ENCODE data around the gene TNIK.
"Not testable (repeated sequence)": the region's sequence is repeated elsewhere in the genome, so short reads cannot be mapped to it uniquely, and the experiment has no call there.

The TNIK gene

DNA sequence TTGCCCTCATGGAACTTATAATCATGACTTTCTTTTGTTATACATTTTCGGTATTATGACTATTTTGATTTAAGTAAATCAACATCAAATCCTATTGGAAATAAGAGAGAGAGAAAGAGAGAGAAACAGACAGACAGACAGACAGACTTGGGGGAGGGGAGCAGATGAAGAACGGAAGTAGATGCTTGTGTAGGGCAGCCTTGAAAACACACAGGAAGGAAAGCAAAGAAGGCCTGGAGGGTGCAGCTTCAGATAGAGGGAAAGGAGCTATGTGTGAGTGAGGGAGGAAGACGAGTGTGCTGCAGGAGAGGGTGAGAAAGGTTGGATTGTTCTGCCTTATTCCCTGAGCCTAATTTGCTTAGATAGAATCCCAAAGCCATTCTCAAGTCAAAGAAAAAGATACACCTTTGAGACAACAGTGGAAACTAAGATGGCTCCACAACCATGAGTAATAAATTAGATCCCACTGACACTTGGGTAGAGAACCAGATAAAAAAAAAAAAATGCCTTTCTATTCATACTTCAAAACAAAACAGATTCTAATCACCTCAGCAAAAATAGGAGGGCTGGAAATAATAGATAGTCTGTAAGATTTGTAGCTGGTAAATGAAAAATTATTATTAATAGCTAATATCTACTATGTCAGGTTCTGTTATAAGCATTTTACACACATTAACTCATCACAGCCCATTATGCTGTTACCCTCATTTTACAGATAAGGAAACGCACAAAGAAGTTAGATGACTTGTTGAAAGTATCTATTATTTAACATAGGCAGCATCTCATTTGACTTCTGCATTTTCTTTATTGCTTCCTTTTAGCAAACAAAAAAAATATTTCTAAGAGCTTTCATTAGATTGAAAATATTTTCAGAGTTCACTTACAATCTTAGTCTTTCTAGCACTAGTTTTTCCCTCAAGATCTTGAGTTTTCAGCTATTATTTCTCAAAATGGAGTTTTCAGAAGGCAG, 214.1 kb downstream of the TNIK start:
- H3K36me3 ChIP-seq, result no peaks in the 10 kb centered on the region
- DNase-seq, result no peak
- peaks cover 10% of the 10 kb centered on the region for H3K4me1 ChIP-seq
- H3K9me3 ChIP-seq, result no peaks in the 10 kb centered on the region
- no peaks in the 10 kb centered on the region for H3K27me3 ChIP-seq
- H3K4me3 ChIP-seq (ENCODE audit: low read depth, low read length), result no peak overlapping the region
- TF ChIP-seq, protein P1, sequence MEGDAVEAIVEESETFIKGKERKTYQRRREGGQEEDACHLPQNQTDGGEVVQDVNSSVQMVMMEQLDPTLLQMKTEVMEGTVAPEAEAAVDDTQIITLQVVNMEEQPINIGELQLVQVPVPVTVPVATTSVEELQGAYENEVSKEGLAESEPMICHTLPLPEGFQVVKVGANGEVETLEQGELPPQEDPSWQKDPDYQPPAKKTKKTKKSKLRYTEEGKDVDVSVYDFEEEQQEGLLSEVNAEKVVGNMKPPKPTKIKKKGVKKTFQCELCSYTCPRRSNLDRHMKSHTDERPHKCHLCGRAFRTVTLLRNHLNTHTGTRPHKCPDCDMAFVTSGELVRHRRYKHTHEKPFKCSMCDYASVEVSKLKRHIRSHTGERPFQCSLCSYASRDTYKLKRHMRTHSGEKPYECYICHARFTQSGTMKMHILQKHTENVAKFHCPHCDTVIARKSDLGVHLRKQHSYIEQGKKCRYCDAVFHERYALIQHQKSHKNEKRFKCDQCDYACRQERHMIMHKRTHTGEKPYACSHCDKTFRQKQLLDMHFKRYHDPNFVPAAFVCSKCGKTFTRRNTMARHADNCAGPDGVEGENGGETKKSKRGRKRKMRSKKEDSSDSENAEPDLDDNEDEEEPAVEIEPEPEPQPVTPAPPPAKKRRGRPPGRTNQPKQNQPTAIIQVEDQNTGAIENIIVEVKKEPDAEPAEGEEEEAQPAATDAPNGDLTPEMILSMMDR (IDR thresholded peaks at IDR 0.05; ENCODE audit: low read depth, low read length), result no peak

DNA sequence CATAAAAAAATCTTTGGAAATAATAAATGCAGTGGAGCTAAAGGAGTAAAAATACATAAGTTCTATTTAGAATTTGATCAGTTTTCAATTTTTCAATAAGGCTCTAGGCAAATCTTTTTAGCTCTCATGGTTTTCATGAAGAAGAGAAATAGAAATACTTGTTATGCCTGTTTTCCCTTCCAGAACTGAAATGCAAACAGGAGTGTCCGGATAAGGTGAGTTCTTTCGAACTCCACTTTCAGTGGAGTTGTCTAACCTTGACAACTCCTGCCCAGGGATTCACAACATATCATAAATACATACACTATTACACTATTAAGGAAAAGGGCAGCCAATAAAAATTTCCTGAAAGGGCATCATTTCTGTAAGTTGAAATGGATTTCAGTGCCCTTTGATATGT, 217.3 kb downstream of the TNIK start:
- Histone ChIP-seq H3K27me3 (no peaks in the 10 kb centered on the region), H3K36me3 (no peaks in the 10 kb centered on the region), H3K4me3 (ENCODE audit: low read depth, low read length) (no peak overlapping the region), H3K4me1 (no peaks in the 10 kb centered on the region), H3K9me3 (no peaks in the 10 kb centered on the region)
- no peak for DNase-seq
- TF ChIP-seq, protein P1 (IDR thresholded peaks at IDR 0.05; ENCODE audit: low read depth, low read length), result no peak

DNA sequence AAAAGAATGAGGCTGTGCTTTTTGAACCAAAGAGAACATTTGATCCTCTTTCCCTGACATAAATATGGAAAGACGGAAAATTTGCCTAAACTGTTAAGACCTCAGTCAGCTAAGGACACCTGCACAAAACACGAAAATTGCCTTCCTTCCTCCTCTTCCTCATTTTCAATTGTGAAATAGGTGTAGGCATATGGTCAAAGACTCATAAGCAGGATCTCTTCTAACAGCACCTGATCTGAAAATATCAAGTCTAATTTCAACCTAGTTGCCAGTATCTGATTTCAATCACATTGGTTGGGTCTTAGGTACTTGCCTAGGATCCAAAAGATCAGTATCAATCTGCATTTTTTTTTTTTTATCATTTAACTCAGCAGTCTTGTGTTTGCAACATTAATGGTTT, 218.0 kb downstream of the TNIK start:
- DNase-seq, result no peak
- no peaks in the 10 kb centered on the region for H3K36me3 ChIP-seq
- H3K9me3 ChIP-seq, result no peaks in the 10 kb centered on the region
- no peaks in the 10 kb centered on the region for H3K27me3 ChIP-seq
- no peak overlapping the region for H3K4me3 ChIP-seq (ENCODE audit: low read depth, low read length)
- no peaks in the 10 kb centered on the region for H3K4me1 ChIP-seq
- TF ChIP-seq, protein P1 (IDR thresholded peaks at IDR 0.05; ENCODE audit: low read depth, low read length), result no peak

DNA sequence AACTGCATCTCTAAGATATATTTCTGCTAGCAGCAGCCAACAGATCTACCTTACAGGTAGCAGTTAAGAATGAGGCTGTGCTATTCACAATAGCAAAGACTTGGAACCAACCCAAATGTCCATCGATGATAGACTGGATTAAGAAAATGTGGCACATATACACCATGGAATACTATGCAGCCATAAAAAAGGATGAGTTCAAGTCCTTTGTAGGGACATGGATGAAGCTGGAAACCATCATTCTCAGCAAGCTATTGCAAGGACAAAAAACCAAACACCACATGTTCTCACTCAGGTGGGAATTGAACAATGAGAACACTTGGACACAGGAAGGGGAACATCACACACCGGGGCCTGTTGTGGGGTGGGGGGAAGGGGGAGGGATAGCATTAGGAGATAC, 218.6 kb downstream of the TNIK start:
- H3K27me3 ChIP-seq; DNase-seq; H3K36me3 ChIP-seq; H3K9me3 ChIP-seq; H3K4me3 ChIP-seq (ENCODE audit: low read depth, low read length); H3K4me1 ChIP-seq: not testable (repeated sequence)

DNA sequence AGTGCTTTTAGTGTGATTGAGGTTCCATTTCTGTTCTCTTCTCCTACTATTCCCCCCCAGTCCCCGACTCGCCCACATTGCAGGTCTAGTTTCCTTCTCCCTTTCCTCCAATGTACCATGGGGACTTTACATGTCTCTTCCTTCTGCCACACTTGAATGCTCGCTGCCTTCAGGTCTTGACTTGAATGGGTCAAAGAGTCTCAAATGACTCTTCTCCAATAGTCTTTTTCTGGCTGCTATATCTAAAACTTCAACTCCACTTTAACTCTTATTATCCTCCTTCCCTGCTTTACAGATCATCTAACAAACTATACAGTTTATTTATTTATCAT, 219.7 kb downstream of the TNIK start:
- H3K4me3 ChIP-seq (ENCODE audit: low read depth, low read length), result no peak overlapping the region
- DNase-seq, result no peak
- TF ChIP-seq, protein P1 (IDR thresholded peaks at IDR 0.05; ENCODE audit: low read depth, low read length), result no peak
- no peaks in the 10 kb centered on the region for H3K9me3 ChIP-seq
- H3K36me3 ChIP-seq, result no peaks in the 10 kb centered on the region
- H3K27me3 ChIP-seq, result no peaks in the 10 kb centered on the region
- H3K4me1 ChIP-seq, result no peaks in the 10 kb centered on the region

DNA sequence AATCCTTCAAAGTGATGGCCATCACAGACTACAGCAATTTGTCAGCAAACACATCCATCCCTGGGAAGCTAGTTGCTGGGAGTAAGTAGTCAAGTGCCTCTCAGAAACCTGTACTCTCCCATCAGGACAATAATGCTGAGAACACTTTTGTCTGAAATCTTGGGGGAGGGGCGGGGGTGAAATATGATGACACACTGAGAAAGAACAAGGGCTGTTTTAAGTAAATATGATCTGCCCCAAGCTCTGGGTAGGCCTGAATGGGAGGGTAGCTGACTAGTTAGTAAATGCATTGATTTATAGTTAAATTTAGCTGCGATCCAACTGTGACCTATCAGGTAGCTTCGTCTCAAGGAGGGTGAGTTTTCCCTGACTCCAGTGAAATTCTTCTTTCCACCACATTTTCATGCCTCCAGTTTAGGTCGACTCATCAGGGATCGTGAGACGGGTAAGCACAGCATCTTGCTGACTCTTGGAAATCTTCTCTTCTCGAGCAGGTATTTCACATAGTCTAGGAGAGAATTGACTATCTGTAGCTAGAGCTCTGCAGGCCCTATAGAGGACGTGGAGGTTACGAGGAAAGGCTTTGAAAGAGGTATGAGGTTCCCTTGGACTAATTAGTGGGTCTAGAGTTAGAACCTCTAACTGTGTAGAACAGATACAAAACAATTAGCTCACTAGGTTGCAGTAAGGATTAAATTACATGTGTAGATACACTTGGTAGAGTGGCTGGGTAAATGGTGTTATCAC, 220.3 kb downstream of the TNIK start:
- TF ChIP-seq, protein P1 (IDR thresholded peaks at IDR 0.05; ENCODE audit: low read depth, low read length), result no peak
- no peak overlapping the region for H3K4me3 ChIP-seq (ENCODE audit: low read depth, low read length)
- H3K36me3 ChIP-seq, result no peaks in the 10 kb centered on the region
- no peaks in the 10 kb centered on the region for H3K9me3 ChIP-seq
- H3K4me1 ChIP-seq, result no peaks in the 10 kb centered on the region
- no peaks in the 10 kb centered on the region for H3K27me3 ChIP-seq
- no peak for DNase-seq
